ENCODE data around the gene ST14.

The ST14 gene

GRCh38 chr11:130136107-130136506, 23.5 kb upstream of the ST14 start:
- DNase-seq = no peak

DNA sequence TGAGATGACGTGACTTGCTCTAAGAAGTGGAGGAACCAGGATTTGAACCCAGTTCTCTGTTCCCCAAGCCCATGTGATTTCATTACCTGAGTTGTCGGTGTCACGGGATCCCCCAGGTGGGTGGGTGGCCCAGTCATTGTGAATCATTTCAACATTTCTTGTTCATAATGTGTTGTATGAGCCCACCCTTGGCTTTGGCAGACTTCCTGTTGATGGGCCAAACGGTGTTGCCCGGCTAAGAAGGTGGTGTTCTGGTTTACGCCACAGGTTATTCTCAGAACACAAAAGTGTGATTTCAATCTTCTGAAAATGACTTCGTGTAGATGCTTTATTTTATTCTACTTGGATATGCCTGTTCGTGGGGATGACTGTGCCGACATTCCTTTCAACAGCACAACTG, 21.6 kb upstream of the ST14 start:
- DNase-seq = no peak

- no peak for DNase-seq
These were observed 20.2 kb upstream of the ST14 start for GRCh38 chr11:130139401-130139800.

- no peak for DNase-seq
These were observed 17.8 kb upstream of the ST14 start for GRCh38 chr11:130141561-130142341.

GRCh38 chr11:130144141-130144540, 15.4 kb upstream of the ST14 start:
- DNase-seq = no peak

- DNase-seq = no peak
These were observed 14.7 kb upstream of the ST14 start for GRCh38 chr11:130144861-130145281.

DNA sequence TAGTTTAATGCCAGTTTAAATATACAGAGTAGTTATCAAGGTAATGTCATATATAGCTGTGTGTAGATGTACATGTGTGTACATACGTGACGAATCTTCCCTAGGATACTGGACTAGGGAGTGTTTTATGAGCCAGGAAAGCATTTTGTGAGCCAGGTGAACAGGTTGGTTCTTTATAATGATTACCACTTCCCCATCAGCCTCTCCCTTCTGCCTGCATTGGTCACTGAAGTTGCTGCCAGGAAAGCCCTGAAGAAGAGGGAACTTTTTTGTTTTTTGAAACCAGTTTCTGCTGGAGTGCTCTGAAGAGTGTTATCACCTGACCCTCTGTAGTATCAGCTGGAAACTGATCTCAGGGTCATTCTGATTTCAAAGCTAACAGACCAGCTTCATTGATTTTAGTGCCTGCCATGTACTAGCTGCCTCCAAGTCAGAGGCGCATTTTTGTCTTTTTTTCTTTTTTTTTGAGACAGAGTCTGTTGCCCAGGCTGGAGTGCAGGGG, 14.2 kb upstream of the ST14 start:
- DNase-seq = no peak

DNA sequence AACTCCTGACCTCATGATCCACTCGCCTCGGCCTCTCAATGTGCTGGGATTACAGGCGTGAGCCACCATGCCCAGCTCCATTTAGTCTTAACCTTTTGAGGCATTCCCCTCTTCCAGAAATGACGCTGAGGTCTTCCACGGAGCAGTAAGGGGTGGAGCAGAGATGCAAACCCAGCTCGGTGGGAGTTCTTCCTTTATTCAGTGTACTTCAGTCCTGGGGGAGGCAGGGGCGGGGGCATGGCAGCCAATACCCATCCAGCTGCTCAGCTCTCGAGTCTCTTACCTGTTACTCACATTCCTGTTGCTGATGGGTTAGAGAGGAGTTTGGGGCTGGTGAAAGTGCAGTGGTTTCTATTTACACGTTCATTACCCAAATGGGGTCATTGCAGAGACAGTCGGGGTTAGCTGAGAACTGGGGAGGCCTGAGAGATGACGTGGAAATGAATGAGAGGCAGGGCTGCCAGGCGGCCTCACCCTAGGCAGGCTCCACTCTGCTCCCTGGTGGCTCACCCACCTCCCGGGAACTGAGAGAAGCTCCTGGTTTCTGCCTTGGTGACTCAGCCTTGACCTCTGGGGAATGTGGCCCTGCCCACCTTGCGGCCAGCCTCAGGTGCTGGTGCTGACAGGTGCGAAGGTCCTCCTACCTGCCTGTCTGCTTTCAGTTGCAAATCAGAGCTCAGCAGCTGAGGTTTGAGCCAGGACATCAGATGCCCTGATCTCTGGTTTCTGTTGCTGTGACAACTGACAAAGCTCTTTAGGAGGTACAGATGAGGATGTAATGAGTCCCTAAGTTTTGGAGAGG, 13.4 kb upstream of the ST14 start:
- no peak for DNase-seq

GRCh38 chr11:130146796-130147195, 12.8 kb upstream of the ST14 start:
- DNase-seq = no peak

DNA sequence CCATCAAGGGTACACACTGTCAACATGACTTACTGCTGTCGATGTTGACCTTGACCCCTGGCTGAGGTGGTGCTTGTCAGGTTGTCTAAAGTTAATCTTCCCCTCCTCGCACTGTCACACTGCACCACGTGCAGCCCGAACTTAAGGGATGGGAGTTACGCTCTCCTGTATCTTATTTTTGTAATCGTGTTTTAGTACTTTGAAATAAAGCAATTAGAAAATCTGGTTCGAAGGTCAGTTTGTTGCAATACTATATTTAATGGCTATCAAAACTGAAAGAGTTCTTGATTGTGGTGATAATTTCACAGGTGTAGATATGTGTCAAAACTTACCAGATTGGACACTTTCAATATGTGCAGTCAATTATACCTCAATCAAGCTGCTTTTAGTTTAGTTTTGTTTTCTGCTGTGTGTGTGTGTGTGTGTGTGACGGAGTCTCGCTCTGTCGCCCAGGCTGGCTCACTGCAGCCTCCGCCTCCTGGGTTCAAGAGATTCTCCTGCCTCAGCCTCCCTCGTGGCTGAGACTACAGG, 10.7 kb upstream of the ST14 start:
- DNase-seq = no peak

- DNase-seq = no peak
These were observed 8.8 kb upstream of the ST14 start for GRCh38 chr11:130150790-130151189.

DNA sequence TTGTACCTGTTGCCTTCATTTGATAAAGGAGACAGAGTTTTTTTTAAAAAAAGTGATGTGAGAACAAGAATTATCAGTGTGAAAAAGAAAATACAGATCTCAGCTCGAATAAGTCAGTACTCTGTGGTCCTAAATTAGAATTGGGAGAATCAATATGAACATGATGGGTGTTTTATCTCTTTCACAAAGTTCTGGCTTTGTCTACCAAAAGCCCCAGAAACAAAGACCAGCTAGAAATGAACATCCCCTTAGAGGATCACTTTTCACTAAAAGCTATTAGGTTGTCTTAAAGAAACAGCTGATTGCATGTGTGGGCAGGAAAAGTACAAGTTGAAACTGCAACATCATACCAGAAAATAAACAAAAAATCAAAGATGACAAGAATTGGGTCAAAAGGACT, 8.4 kb upstream of the ST14 start:
- DNase-seq = no peak

- no peak for DNase-seq
These were observed 3.2 kb upstream of the ST14 start for GRCh38 chr11:130156108-130157022.

DNA sequence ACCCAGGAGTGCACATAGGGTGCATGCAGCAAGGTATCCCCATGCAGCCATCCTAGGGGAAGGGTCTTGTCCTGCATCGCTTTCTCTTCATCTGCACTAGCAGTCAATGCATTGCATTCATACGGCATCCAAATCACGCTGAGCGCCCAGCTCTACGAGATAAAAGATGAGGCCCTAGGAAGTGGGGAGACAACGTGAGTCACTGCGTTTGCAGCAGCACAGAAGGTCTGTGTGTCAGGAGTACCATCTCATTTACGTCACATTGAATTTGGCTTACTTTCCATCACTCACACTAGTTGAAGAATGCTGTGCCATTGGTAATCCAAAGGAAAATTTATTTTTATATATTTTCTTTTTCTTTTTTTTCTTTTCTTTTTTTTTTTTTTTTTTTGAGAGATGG, 2.5 kb upstream of the ST14 start:
- DNase-seq = no peak

DNA sequence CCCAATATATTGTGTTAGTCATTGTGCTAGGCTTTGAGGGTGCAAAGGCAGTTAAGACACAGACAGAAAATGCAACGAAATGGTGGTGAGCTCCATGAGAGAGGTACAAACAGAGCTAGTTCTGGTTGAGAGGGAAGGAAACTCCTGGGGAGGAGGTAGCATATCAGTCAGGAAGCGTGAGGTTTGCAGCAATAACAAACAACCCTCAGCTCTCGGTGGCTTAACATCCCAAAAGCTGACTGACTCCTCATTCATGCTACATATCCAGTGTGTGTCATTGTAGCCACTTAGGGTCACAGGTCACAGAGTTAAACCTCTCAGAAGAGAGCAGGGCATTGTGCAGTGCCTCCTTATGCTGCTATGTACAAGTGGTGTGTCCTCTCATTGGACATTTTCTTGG, 1.7 kb upstream of the ST14 start:
- DNase-seq = no peak

GRCh38 chr11:130159139-130159538, 443 bp upstream of the ST14 start:
- DNase-seq = no peak

DNA sequence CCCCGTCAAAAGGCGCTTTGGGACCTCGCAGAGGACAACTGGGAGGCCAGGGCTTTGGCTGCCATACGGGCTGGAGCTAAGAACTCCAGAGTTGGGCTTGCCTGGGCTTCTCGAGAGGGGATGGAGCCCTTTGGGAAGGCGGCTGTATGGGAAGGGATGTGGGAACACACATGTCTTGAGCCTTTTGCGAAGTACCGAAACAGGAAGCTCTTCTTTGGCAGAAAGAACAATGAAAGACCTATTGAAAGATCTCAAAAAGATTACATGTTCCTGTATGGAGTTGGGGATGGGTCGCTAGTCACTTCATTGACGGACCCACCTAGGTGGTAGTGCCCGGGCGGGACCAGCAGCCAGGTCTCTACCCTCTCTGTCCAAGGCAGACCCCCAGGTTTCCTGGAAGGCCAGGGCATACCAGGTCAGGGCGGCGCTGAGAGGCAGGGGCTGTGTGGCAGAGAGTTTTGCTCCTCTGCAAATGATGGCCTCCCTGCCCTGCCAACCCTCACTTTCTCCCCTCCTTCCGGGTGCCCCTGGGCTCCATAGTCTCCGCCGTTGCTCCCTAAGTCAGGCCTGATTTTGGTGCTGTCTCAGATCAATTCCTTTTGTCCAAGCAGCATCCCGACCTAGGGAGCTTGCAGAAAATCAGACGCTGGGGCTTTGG, 1.0 kb downstream of the ST14 start:
- no peak for DNase-seq

- no peak for DNase-seq
These were observed 2.0 kb downstream of the ST14 start for GRCh38 chr11:130161441-130162145.

GRCh38 chr11:130162733-130163132, 3.2 kb downstream of the ST14 start:
- no peak for DNase-seq

DNA sequence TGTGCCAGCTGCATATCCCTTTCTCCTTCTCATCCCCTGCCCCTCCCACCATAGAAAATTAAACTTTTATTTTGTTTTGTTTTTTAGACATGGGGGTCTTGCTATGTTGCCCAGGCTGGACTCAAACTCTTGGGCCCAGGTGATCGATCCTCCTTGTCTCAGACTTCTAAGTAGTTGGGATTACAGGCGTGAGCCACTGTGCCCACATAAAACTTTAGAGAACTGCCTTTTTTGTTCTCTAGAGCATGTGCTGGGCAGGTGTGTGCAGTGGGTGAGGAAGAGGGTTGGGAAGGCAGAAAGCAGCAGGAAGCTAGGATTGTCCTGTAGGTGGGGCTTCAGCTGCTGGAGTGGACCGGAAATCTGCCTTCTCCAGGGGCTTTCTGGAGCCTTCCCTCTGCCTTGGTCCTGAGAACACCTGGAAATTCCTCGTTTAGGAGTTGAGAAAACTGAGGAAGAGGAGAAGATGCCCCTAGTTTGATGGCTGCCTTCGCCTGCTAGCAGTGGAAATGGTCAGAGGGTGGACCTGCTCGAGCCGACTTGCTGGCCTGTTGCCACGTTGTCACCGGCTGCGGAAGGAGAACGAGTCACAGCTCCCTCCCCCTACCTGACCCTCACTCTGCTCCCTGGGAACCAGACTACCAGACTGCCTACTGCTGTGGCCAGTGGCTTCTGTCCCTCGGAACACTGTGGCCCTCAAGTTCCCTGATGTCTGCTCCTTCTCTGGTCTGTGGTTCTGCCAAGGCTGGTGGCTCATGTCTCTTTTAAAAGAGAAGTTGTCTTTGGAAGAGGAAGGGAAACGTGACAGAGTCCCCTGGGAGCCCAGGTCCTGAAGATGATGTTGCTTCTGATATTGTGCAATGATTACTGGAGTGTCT, 4.0 kb downstream of the ST14 start:
- no peak for DNase-seq

DNA sequence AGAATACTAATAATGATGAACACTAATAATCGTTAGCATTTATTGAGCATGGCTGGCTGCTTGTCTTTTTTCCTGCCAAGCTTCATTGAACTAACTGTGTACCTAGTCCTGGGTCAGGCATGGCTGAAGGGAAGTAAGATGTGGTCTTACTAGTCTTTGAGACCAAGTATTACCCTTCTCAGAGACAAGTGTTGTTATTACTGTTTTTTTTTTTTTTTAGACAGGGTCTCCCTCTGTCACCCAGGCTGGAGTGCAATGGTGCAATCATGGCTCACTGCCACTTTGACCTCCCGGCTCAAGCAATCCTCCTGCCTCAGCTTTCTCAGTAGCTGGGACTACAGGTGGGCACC, 4.6 kb downstream of the ST14 start:
- no peak for DNase-seq

Data from T-helper 9 cell (primary cell).